Measurements from ENCODE around the gene SORBS2. TPM values are rescaled to one million over a fixed set of nuclear protein-coding genes. Genes with fewer than 3 reads are reported as not detected.

SORBS2 gene
- total RNA-seq, 1 donor from 2014 or later: not detected

GRCh38 chr4:185728893-185729292, 83.1 kb downstream of the SORBS2 start:
- POLR2A ChIA-PET: no interaction called here
- no peak for TF ChIP-seq CTCF (IDR thresholded peaks at IDR 0.05)
- no peak for ATAC-seq (ENCODE audit: low read depth)
- DNase-seq: no peak
- Mint-ChIP-seq H3K4me1 (peaks cover 7% of the 10 kb centered on the region), H3K9me3 (no peaks in the 10 kb centered on the region), H3K27ac (no peak overlapping the region), H3K36me3 (ENCODE audit: low read depth) (no peaks in the 10 kb centered on the region), H3K4me3 (no peak overlapping the region), H3K27me3 (peaks cover 8% of the 10 kb centered on the region)
- intact Hi-C loops (cut with micrococcal nuclease): no loop called here
- CTCF ChIA-PET: no interaction called here

- ChIA-PET POLR2A (no interaction called here), CTCF (no interaction called here)
- intact Hi-C loops (cut with micrococcal nuclease): no loop called here
- DNase-seq (no peak), ATAC-seq (ENCODE audit: low read depth) (no peak)
- Mint-ChIP-seq H3K27me3 (peaks cover 4% of the 10 kb centered on the region), H3K9me3 (no peaks in the 10 kb centered on the region), H3K4me3 (no peak overlapping the region), H3K36me3 (ENCODE audit: low read depth) (no peaks in the 10 kb centered on the region), H3K4me1 (peaks cover 4% of the 10 kb centered on the region), H3K27ac (no peak overlapping the region)
- TF ChIP-seq CTCF (IDR thresholded peaks at IDR 0.05): no peak
These were observed 85.1 kb downstream of the SORBS2 start for GRCh38 chr4:185726931-185727330.

- Mint-ChIP-seq H3K4me1 (no peaks in the 10 kb centered on the region), H3K36me3 (ENCODE audit: low read depth) (no peaks in the 10 kb centered on the region), H3K27ac (no peak overlapping the region), H3K27me3 (peaks cover 2% of the 10 kb centered on the region), H3K4me3 (no peak overlapping the region), H3K9me3 (no peaks in the 10 kb centered on the region)
- ChIA-PET POLR2A (no interaction called here), CTCF (no interaction called here)
- DNase-seq (no peak), ATAC-seq (ENCODE audit: low read depth) (no peak)
- intact Hi-C loops (cut with micrococcal nuclease): no loop called here
- TF ChIP-seq CTCF (IDR thresholded peaks at IDR 0.05): no peak
These were observed 88.2 kb downstream of the SORBS2 start for GRCh38 chr4:185723631-185724260.

GRCh38 chr4:185722029-185722316, 90.0 kb downstream of the SORBS2 start:
- no peak for TF ChIP-seq CTCF (IDR thresholded peaks at IDR 0.05)
- Mint-ChIP-seq H3K27me3 (peaks cover under 1% of the 10 kb centered on the region), H3K27ac (no peak overlapping the region), H3K9me3 (no peaks in the 10 kb centered on the region), H3K4me1 (no peaks in the 10 kb centered on the region), H3K4me3 (no peak overlapping the region), H3K36me3 (ENCODE audit: low read depth) (no peaks in the 10 kb centered on the region)
- ChIA-PET POLR2A (no interaction called here), CTCF (no interaction called here)
- DNase-seq: no peak
- no peak for ATAC-seq (ENCODE audit: low read depth)
- intact Hi-C loops (cut with micrococcal nuclease): no loop called here

GRCh38 chr4:185721190-185722028, 90.6 kb downstream of the SORBS2 start:
- Mint-ChIP-seq H3K27me3 (peaks cover 3% of the 10 kb centered on the region), H3K27ac (no peak overlapping the region), H3K9me3 (no peaks in the 10 kb centered on the region), H3K36me3 (ENCODE audit: low read depth) (no peaks in the 10 kb centered on the region), H3K4me1 (no peaks in the 10 kb centered on the region), H3K4me3 (no peak overlapping the region)
- ChIA-PET POLR2A (no interaction called here), CTCF (no interaction called here)
- DNase-seq: no peak
- ATAC-seq (ENCODE audit: low read depth): no peak
- no peak for TF ChIP-seq CTCF (IDR thresholded peaks at IDR 0.05)
- intact Hi-C loops (cut with micrococcal nuclease): no loop called here

All from activated B cell treated with CpG ODN at 0.5 μM for 24 hours (primary cell).